HG02970 (cell line): Measurements from ENCODE around the gene C2orf72.
"Not testable (repeated sequence)": the region's sequence is repeated elsewhere in the genome, so short reads cannot be mapped to it uniquely, and the experiment has no call there.

Experiments used
- ATAC-seq: cut with Tn5 transposase; IDR thresholded peaks from one replicate; pipeline ENCODE4 v1.9.1; 2021; ENCODE audit warnings: mild to moderate bottlenecking, moderate library complexity, moderate number of reproducible peaks; ENCODE audit not compliant: unreplicated experiment, low FRiP score

Gene C2orf72

DNA sequence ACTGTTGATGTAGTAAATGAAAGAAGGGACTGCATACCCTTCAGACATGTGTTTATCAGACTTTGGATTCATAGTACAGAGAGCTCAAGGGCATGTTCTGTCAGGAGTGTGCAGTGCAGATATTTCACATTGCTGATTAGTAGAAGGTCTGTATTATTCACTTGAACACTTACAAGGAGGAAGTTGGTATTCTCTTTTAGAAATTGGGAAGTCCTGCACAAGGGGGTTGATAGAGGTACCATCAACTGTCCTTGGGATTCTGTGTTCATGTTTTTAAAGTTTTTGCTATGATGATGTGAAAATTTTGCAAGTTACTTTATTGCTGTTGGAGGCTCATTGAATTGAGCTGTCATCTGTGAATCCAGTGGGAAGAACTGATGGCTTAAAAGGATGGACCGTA lies 26.0 kb downstream of the C2orf72 start:
- no peak for ATAC-seq

- no peak for ATAC-seq
Measured at GRCh38 chr2:231065966-231066365, 28.6 kb downstream of the C2orf72 start.

GRCh38 chr2:231067531-231067930 lies 30.2 kb downstream of the C2orf72 start:
- ATAC-seq: not testable (repeated sequence)

- no peak for ATAC-seq
Measured at GRCh38 chr2:231068525-231069222, 31.4 kb downstream of the C2orf72 start.

- ATAC-seq: no peak
Measured at GRCh38 chr2:231069379-231070054, 32.2 kb downstream of the C2orf72 start.

DNA sequence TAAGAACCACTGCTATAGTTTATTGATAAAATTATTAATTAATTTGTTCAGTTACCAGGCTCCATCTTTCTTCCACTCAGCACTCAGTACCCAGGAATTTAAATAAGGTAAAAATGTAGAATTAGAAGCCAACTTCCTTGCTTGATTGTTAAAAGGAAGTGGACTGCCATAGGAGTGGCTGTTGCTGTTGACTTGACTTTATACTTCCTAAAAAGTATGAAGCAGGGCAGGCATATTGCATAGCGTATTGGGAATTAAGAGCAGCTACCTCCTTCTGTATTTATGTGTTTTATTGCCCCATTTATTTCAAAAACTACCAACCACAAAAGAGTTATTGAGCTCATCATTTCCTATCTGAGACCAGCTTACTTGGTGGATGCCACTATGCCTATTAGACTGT lies 47.2 kb downstream of the C2orf72 start:
- ATAC-seq: no peak

- no peak for ATAC-seq
Measured at GRCh38 chr2:231088754-231089153, 51.4 kb downstream of the C2orf72 start.

GRCh38 chr2:231093933-231094332 lies 56.6 kb downstream of the C2orf72 start:
- ATAC-seq: no peak

- ATAC-seq: no peak
Measured at GRCh38 chr2:231094736-231095346, 57.5 kb downstream of the C2orf72 start.
